H9 (cell line): Measurements from ENCODE around the gene NPBWR2. TPM values are rescaled to one million over a fixed set of nuclear protein-coding genes. Genes with fewer than 3 reads are reported as not detected.

Source experiments
- DNase-seq: peaks from one replicate; pipeline ENCODE4 v3.0.0-alpha.2; 2017
- H2AFZ ChIP-seq: one replicate; pipeline ENCODE4 v1.6.1; 2013; ENCODE audit warnings: mild to moderate bottlenecking, low read length, control low read depth, moderate library complexity
- H2AK5ac ChIP-seq: 2 replicates; pipeline ENCODE4 v1.6.1; 2013; ENCODE audit warnings: low read length, control low read depth, mixed read lengths; ENCODE audit not compliant: insufficient read length
- H2BK120ac ChIP-seq: one replicate; pipeline ENCODE4 v1.6.1; 2013; ENCODE audit warnings: low read depth, mild to moderate bottlenecking, low read length, control low read depth, inconsistent platforms; ENCODE audit not compliant: poor library complexity, severe bottlenecking
- H2BK12ac ChIP-seq: 2 replicates; pipeline ENCODE4 v1.6.1; 2013; ENCODE audit warnings: low read length, control low read depth, mixed read lengths, low read depth; ENCODE audit not compliant: insufficient read length
- H2BK15ac ChIP-seq: 2 replicates; pipeline ENCODE4 v1.6.1; 2013; ENCODE audit warnings: low read depth, low read length, control low read depth
- H2BK20ac ChIP-seq: one replicate; pipeline ENCODE4 v1.6.1; 2013; ENCODE audit warnings: low read depth, mild to moderate bottlenecking, low read length, control low read depth, inconsistent platforms; ENCODE audit not compliant: poor library complexity, severe bottlenecking
- H2BK5ac ChIP-seq: 2 replicates; pipeline ENCODE4 v1.6.1; 2013; ENCODE audit warnings: low read length, control low read depth, mixed read lengths; ENCODE audit not compliant: insufficient read length
- H3K14ac ChIP-seq: 2 replicates; pipeline ENCODE4 v1.6.1; 2013; ENCODE audit warnings: low read length, control low read depth; ENCODE audit not compliant: insufficient read depth
- H3K18ac ChIP-seq: 2 replicates; pipeline ENCODE4 v1.6.1; 2013; ENCODE audit warnings: low read depth, mild to moderate bottlenecking, mixed read lengths, low read length, control low read depth; ENCODE audit not compliant: insufficient read length
- H3K23ac ChIP-seq: 2 replicates; pipeline ENCODE4 v1.6.1; 2013; ENCODE audit warnings: low read length, control low read depth, mixed read lengths, low read depth; ENCODE audit not compliant: insufficient read length
- H3K23me2 ChIP-seq: 2 replicates; pipeline ENCODE4 v1.6.1; 2013; ENCODE audit warnings: low read depth, mild to moderate bottlenecking, mixed read lengths, low read length, control low read depth; ENCODE audit not compliant: insufficient read length, poor library complexity, severe bottlenecking
- H3K27ac ChIP-seq: 2 replicates; pipeline ENCODE4 v1.5.1; 2013; ENCODE audit warnings: low read length, control low read depth, mixed read lengths, low read depth; ENCODE audit not compliant: insufficient read length
- H3K27me3 ChIP-seq: 2 replicates; pipeline ENCODE4 v1.6.1; 2013; ENCODE audit warnings: low read length, control low read depth, inconsistent platforms; ENCODE audit not compliant: insufficient read depth
- H3K4ac ChIP-seq: 2 replicates; pipeline ENCODE4 v1.6.1; 2013; ENCODE audit warnings: low read depth, mild to moderate bottlenecking, control low read depth, inconsistent platforms, low read length, moderate library complexity
- H3K4me1 ChIP-seq: 2 replicates; pipeline ENCODE4 v1.6.1; 2013; ENCODE audit warnings: low read length, control low read depth, inconsistent platforms; ENCODE audit not compliant: insufficient read depth
- H3K4me2 ChIP-seq: 2 replicates; pipeline ENCODE4 v1.6.1; 2013; ENCODE audit warnings: low read length, control low read depth, mixed read lengths; ENCODE audit not compliant: insufficient read length, insufficient read depth
- H3K56ac ChIP-seq: 2 replicates; pipeline ENCODE4 v1.6.1; 2013; ENCODE audit warnings: low read depth, mild to moderate bottlenecking, mixed read lengths, low read length, control low read depth; ENCODE audit not compliant: insufficient read length
- H3K79me1 ChIP-seq: 2 replicates; pipeline ENCODE4 v1.6.1; 2013; ENCODE audit warnings: low read depth, mild to moderate bottlenecking, moderate library complexity, low read length, control low read depth, inconsistent platforms; ENCODE audit not compliant: insufficient read depth, poor library complexity, severe bottlenecking
- H3K79me2 ChIP-seq: 2 replicates; pipeline ENCODE4 v1.6.1; 2013; ENCODE audit warnings: low read length, control low read depth, inconsistent platforms; ENCODE audit not compliant: insufficient read depth
- H3K9ac ChIP-seq: 2 replicates; pipeline ENCODE4 v1.6.1; 2013; ENCODE audit warnings: low read length, control low read depth, mixed read lengths; ENCODE audit not compliant: insufficient read length; ENCODE audit errors: extremely low read depth
- H3K9me3 ChIP-seq: one replicate; pipeline ENCODE4 v1.6.1; 2013; ENCODE audit warnings: low read depth, low read length, inconsistent platforms; ENCODE audit not compliant: control insufficient read depth
- H3T11ph ChIP-seq: one replicate; pipeline ENCODE4 v1.6.1; 2013; ENCODE audit warnings: mild to moderate bottlenecking, low read length, control low read depth, inconsistent platforms
- H4K20me1 ChIP-seq: one replicate; pipeline ENCODE4 v1.6.1; 2013; ENCODE audit not compliant: control insufficient read depth, insufficient read length, insufficient read depth
- H4K5ac ChIP-seq: 2 replicates; pipeline ENCODE4 v1.6.1; 2013; ENCODE audit warnings: low read depth, mild to moderate bottlenecking, mixed read lengths, low read length, control low read depth; ENCODE audit not compliant: insufficient read length
- H4K8ac ChIP-seq: replicated peaks from 2 replicates; pipeline ENCODE4 v1.6.1; 2013; ENCODE audit warnings: low read length, control low read depth, mixed read lengths, low read depth; ENCODE audit not compliant: insufficient read length
- H4K91ac ChIP-seq: 2 replicates; pipeline ENCODE4 v1.6.1; 2013; ENCODE audit warnings: low read depth, mild to moderate bottlenecking, moderate library complexity, mixed read lengths, low read length, control low read depth; ENCODE audit not compliant: insufficient read length
- H3K27ac Mint-ChIP-seq, 3 experiments: 2 replicates in 2 of 3; 3 replicates in 1 of 3; pipeline ENCODE4 v1.8.0; 2020 to 2021; ENCODE audit warnings: mixed read lengths in 3 of 3, mild to moderate bottlenecking in 1 of 3, moderate library complexity in 1 of 3
- H3K27me3 Mint-ChIP-seq: 2 replicates; pipeline ENCODE4 v1.8.0; 2021; ENCODE audit warnings: low read depth, mild to moderate bottlenecking, moderate library complexity, mixed read lengths
- H3K36me3 Mint-ChIP-seq, 3 experiments: 2 replicates in 2 of 3; 3 replicates in 1 of 3; pipeline ENCODE4 v1.8.0; 2020 to 2021; ENCODE audit warnings: low read depth in 3 of 3, mixed read lengths in 3 of 3; ENCODE audit not compliant: insufficient read depth in 1 of 3
- H3K4me1 Mint-ChIP-seq, 2 experiments: 2 replicates each; pipeline ENCODE4 v1.8.0; 2020; ENCODE audit warnings: mixed read lengths in 2 of 2
- H3K4me3 Mint-ChIP-seq, 2 experiments: 2 replicates in 1 of 2; 3 replicates in 1 of 2; pipeline ENCODE4 v1.8.0; 2020 to 2021; ENCODE audit warnings: mild to moderate bottlenecking in 2 of 2, mixed read lengths in 2 of 2, moderate library complexity in 1 of 2
- H3K9me3 Mint-ChIP-seq, 2 experiments: 2 replicates in 1 of 2; 3 replicates in 1 of 2; pipeline ENCODE4 v1.8.0; 2020; ENCODE audit warnings: mild to moderate bottlenecking in 2 of 2, mixed read lengths in 2 of 2, moderate library complexity in 1 of 2
- WGBS: extraction: QIAGEN DNeasy Blood & Tissue Kit; methylation state at CpG from one replicate; pipeline ENCODE4 v1.1.7; 2013; ENCODE audit warnings: missing lambda C conversion rate, low lambda C conversion rate, mixed read lengths; ENCODE audit not compliant: insufficient read length; ENCODE audit errors: extremely low coverage; 5-methylcytosine and 5-hydroxymethylcytosine counted together
- total RNA-seq: library from RNA; stranded (reverse); gene quantifications from 2 replicates; pipeline ENCODE4 v1.2.1, GENCODE V29; 2021
- TF ChIP-seq, protein P1 (sequence below): fragments of 200-600 bp; sonication (generic); conservative IDR thresholded peaks from 3 replicates; pipeline ENCODE4 v1.8.0; 2021; ENCODE audit warnings: antibody characterized with exemption, mild to moderate bottlenecking

NPBWR2 gene
- total RNA-seq, 1 experiment from 2014 or later, result not detected

DNA sequence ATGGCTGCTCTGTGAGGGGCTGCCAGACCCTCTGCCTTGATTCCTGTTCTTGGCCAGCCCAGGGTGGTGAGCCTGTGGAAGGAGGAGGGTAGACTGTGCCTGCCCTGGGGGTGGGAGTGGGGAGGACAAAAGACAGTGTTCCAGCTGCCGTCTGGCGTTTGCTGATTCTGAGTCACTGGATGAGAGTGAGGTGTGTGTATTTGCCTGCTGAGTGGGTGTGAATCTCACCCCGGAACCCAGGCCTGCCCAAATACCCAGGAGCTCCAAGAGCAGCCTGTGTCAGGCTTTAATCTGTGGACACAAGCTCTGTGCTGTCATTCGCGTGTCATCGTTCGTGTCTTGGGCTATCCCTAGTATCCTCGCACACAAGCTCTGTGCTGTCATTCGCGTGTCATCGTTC is 20.6 kb downstream of the NPBWR2 start:
- H2BK15ac ChIP-seq, result no peak overlapping the region
- Mint-ChIP-seq H3K4me3 (no peak overlapping the region; a peak in 1 of 5 replicates), H3K9me3 (peaks cover 5 to 7% of the 10 kb centered on the region in 2 experiments; a peak in 4 of 5 replicates), H3K27ac (no peak overlapping the region), H3K4me1 (peaks cover 16 to 28% of the 10 kb centered on the region in 2 experiments), H3K36me3 (no peaks in the 10 kb centered on the region; a peak in 1 of 7 replicates), H3K27me3 (peaks cover 62% of the 10 kb centered on the region)
- TF ChIP-seq, protein P1, sequence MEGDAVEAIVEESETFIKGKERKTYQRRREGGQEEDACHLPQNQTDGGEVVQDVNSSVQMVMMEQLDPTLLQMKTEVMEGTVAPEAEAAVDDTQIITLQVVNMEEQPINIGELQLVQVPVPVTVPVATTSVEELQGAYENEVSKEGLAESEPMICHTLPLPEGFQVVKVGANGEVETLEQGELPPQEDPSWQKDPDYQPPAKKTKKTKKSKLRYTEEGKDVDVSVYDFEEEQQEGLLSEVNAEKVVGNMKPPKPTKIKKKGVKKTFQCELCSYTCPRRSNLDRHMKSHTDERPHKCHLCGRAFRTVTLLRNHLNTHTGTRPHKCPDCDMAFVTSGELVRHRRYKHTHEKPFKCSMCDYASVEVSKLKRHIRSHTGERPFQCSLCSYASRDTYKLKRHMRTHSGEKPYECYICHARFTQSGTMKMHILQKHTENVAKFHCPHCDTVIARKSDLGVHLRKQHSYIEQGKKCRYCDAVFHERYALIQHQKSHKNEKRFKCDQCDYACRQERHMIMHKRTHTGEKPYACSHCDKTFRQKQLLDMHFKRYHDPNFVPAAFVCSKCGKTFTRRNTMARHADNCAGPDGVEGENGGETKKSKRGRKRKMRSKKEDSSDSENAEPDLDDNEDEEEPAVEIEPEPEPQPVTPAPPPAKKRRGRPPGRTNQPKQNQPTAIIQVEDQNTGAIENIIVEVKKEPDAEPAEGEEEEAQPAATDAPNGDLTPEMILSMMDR, result no peak
- H3K79me2 ChIP-seq, result no peaks in the 10 kb centered on the region
- H4K91ac ChIP-seq, result no peak overlapping the region
- peaks cover 14% of the 10 kb centered on the region for H3K23me2 ChIP-seq
- H3K56ac ChIP-seq, result no peak overlapping the region
- H2BK20ac ChIP-seq, result no peak overlapping the region
- H2BK5ac ChIP-seq, result no peak overlapping the region
- no peak overlapping the region for H4K8ac ChIP-seq
- H3K27me3 ChIP-seq, result peaks cover 5% of the 10 kb centered on the region; the same call in 1 of the 2 replicates
- H3K9me3 ChIP-seq, result no peaks in the 10 kb centered on the region
- no peak for DNase-seq
- no peaks in the 10 kb centered on the region for H3K79me1 ChIP-seq
- H4K5ac ChIP-seq, result no peak overlapping the region
- no peak overlapping the region for H2AK5ac ChIP-seq
- H3K9ac ChIP-seq, result no peak overlapping the region
- H3K23ac ChIP-seq, result no peak overlapping the region
- no peak overlapping the region for H3T11ph ChIP-seq
- no peaks in the 10 kb centered on the region for H4K20me1 ChIP-seq
- no peaks in the 10 kb centered on the region for H3K4me1 ChIP-seq
- no peak overlapping the region for H2BK12ac ChIP-seq
- no peak overlapping the region for H3K18ac ChIP-seq
- WGBS, result no CpG with 5 or more reads among the region's 11 CpGs
- no peak overlapping the region for H3K27ac ChIP-seq
- H3K4me2 ChIP-seq, result no peak overlapping the region
- no peak overlapping the region for H3K14ac ChIP-seq
- no peak overlapping the region for H3K4ac ChIP-seq
- H2BK120ac ChIP-seq, result no peak overlapping the region
- no peak overlapping the region for H2AFZ ChIP-seq
